GM19193 (cell line): ENCODE measurements around the gene PMPCA.

Source experiments
- POLR2A ChIP-seq: IDR thresholded peaks from 4 replicates; pipeline ENCODE4 v1.6.1; 2011; ENCODE audit not compliant: insufficient read depth, insufficient read length; ENCODE audit errors: extremely low read depth

PMPCA gene

GRCh38 chr9:136398286-136398685 is 12.2 kb upstream of the PMPCA start:
- no peak for TF ChIP-seq POLR2A

DNA sequence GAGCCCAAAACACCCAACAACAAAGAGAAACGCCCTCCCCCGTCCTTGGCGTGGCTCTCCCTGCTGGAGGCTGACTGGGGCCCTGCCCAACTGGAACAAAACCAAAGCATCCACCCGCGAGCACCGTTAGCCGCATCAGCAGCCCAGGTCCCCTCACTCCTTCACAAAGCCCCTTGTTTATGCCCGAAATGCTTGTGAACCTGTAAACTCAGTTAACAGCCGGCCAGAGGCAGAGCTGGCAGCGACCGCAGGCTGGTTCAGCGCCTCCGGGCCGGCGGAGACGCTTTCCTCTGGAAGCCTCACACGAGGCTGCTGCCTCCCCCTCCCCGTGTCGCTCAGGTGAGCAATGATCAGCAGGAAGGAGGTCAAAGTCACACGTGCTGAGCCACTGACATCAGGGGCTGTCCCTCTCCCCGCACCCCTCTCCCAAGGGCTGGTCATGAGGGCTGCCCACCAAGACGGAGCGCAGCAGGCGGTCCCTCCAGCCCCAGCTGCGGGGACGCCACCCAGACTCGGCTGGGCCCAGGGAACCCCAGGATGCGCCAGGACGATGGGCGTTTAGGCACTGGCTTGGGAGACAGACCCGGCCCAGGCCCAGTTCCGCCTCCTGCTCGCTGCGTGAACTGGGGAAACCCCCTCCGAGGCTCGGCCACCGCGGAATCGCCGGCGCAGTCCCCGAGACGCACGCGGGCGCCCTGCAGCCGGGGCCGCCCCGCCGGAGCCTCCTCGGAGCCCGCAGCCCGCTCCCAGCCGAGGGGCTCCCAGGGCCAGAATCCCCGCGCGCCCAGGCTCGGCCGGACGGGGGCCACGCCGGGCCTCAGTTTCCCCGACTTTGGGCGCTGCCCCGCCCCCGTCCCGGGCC is 11.1 kb upstream of the PMPCA start:
- TF ChIP-seq POLR2A: no peak

DNA sequence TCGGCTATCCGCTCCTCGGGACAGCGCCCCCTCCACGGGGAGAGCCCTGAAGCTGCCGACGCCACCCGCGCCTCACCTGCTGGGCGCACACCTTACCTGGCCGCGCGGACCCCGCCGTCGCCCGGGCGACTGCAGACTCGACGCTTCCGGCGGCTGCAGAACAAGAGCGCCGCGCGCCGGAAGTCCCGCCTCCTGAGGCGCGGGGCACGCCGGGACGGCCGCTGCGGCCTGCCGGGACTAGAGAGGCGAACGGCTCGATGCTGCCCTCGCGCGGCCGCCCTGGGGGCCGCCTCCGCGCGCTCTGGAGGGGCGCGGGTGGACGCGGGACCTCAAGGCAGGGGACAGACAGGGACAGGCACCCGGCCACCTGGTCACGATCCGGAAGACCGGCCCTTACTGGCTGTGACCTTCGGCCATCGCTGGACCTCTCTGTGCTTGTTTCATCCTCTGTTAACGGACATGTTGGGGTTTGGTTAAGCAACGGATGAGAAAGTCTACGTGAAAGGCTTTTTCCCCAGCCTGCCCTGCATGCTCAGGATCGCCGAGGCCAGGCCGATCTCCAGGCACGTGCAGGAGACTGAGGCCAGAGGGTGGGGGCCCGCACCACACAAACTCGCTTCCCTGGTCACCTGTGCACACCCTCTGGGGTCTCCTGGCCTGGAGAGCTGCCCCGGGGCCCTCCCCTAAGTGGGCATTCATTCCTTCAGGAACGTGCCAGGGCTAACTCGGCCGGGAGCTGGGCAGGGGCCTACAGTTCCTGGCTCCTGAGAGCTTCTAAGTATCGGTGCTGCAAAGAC is 10.2 kb upstream of the PMPCA start, which contains the start of gene SNAPC4:
Gene SNAPC4 (minus strand): TSS at position 133 of the 797 bp plus-strand sequence. CDS start 1,742 bp downstream, outside the sequence.
- peak; percentile 88 for TF ChIP-seq POLR2A

DNA sequence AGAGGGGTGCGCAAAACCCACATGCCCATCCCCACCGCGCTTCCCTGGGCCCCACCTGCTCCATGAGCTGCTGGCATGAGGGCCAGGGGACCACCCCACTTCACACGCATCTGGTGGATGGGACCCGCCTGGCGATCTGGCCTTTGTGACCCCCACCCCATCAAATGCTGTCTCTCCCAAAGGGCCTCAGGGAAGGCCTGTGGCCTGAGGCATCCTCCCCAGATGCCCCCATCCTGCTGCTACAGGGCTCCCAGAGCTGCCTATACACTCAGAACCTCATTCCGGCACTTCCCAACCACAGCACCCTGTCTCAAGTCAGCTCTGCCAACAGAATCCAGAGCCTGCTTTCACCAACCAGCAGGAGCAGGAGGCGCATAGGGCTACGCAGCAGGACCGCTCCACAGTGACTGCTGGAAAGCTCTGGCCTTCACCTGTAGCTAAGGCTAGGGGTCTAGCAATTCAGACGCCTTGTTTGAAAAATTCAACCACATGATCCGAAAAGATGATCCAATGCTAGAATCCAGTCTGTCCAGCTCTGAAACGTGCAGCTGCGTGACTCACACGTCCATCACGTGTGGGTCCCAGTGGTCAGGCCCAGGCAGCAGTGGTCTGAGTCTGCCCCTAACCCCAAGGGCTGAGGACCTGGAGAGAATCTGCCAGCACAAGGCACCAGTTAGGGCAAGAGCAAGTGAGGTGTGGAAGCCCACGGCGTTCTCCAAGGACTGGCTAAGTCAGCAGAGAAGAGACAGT is 9.1 kb upstream of the PMPCA start:
- peak; percentile 7 for TF ChIP-seq POLR2A

DNA sequence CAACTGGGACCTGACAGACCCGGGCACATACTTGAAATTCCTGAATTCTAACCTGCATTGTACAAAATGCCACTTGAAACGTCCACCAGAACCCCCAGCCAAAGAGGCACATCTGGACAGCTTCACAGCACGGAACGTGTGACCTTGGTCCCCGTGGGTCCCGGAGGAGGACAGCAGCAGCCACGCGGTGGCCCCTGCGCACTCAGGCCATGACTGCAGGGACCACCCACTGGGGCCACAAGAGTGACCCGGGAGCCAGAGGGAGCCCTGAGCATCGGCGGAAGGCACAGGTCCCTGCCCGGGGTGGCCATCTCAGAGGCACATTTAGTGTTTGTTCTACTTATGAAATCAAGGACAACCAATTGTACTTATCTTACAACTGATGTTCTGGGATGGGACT is 8.4 kb upstream of the PMPCA start:
- no peak for TF ChIP-seq POLR2A

GRCh38 chr9:136403538-136403914 is 6.9 kb upstream of the PMPCA start:
- TF ChIP-seq POLR2A: peak; percentile 16

- no peak for TF ChIP-seq POLR2A
Observed at GRCh38 chr9:136403915-136404800, 6.3 kb upstream of the PMPCA start.

DNA sequence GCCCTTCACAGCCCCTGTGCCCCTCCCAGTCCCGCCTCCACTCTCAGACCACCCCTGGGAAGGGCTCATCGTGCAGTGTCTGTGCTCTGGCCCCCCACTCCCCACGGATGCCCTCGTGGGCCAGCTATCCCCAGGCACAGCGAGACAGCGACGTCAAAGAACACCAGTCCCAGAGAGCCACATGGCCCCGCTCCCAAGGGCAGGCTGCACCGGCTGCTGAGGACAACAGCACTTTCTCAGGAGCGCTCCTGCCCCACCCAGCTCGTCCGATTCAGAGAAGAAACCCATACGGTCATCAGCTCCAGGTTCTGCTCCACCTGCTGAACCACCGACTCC is 5.7 kb upstream of the PMPCA start:
- TF ChIP-seq POLR2A: no peak

GRCh38 chr9:136405481-136405880 is 5.0 kb upstream of the PMPCA start:
- no peak for TF ChIP-seq POLR2A

GRCh38 chr9:136407911-136408310 is 2.5 kb upstream of the PMPCA start:
- TF ChIP-seq POLR2A: no peak

DNA sequence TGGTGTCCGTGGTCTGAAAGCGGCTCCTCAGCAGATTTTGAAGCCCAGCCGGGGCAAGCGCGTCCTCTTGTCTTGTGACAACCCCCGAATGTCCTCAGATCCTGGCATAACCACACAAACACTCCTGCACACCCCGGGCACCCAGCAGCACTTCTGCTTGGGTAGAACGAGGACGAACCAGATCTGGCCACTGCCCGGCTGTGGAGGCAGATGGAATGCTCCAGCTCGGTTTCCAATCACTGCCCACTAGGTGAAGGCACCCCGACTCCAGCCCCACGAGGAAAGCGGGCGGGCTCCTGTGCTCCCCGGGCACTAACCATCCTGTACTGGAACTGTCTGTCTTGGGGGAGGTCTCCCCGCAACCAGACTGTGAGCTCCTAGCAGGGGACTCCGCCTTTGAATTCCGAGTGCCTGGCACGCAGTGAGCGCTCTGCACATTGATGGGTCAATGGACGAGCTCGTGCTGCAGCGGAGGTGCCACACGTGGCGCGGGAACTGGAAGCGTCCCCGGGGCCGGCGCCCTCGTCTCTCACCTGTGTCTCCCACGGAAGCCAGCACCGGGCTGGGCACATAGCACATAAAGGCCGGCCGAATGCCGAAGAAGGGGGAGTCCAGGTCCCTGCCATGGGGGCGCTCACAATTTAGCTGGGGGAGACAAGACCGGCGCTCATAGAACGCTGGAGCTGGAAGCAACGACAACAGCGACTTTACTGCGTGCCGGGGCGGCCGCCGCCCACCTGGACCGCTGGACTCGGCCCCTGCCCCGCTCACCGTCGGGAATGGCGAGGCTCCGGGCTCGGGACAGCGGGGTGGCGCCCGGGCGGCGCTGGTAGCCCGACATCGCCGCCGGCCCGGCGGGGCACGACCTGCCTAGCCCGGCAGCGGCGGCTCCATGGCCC is 652 bp upstream of the PMPCA start:
- no peak for TF ChIP-seq POLR2A

- no peak for TF ChIP-seq POLR2A
Observed at GRCh38 chr9:136411378-136411777, 920 bp downstream of the PMPCA start.

GRCh38 chr9:136412962-136413361 is 2.5 kb downstream of the PMPCA start:
- TF ChIP-seq POLR2A: no peak
